ENCODE measurements around the gene ALKBH6.
"Not testable (repeated sequence)": the region's sequence is repeated elsewhere in the genome, so short reads cannot be mapped to it uniquely, and the experiment has no call there.

The ALKBH6 gene

GRCh38 chr19:35992907-35993765 lies 20.9 kb downstream of the ALKBH6 start:
- no peak for DNase-seq (ENCODE audit: low read depth)

GRCh38 chr19:35991731-35992450 lies 22.1 kb downstream of the ALKBH6 start:
- DNase-seq (ENCODE audit: low read depth): no peak

GRCh38 chr19:35990771-35991730 lies 23.0 kb downstream of the ALKBH6 start:
- no peak for DNase-seq (ENCODE audit: low read depth)

GRCh38 chr19:35990156-35990555 lies 23.9 kb downstream of the ALKBH6 start:
- no peak for DNase-seq (ENCODE audit: low read depth)

GRCh38 chr19:35988824-35989223 lies 25.2 kb downstream of the ALKBH6 start:
- no peak for DNase-seq (ENCODE audit: low read depth)

GRCh38 chr19:35987571-35987896 lies 26.5 kb downstream of the ALKBH6 start:
- DNase-seq (ENCODE audit: low read depth): no peak

- no peak for DNase-seq (ENCODE audit: low read depth)
Observed at GRCh38 chr19:35986664-35987570, 27.1 kb downstream of the ALKBH6 start.

- DNase-seq (ENCODE audit: low read depth): no peak
Observed at GRCh38 chr19:35986111-35986510, 27.9 kb downstream of the ALKBH6 start.

- no peak for DNase-seq (ENCODE audit: low read depth)
Observed at GRCh38 chr19:35983177-35983576, 30.8 kb downstream of the ALKBH6 start.

GRCh38 chr19:35980997-35981396 lies 33.0 kb downstream of the ALKBH6 start:
- DNase-seq (ENCODE audit: low read depth): not testable (repeated sequence)

GRCh38 chr19:35978832-35979365 lies 35.1 kb downstream of the ALKBH6 start:
- no peak for DNase-seq (ENCODE audit: low read depth)

- no peak for DNase-seq (ENCODE audit: low read depth)
Observed at GRCh38 chr19:35978271-35978670, 35.7 kb downstream of the ALKBH6 start.

GRCh38 chr19:35977446-35978222 lies 36.4 kb downstream of the ALKBH6 start:
- no peak for DNase-seq (ENCODE audit: low read depth)

GRCh38 chr19:35975608-35976214 lies 38.3 kb downstream of the ALKBH6 start:
- DNase-seq (ENCODE audit: low read depth): no peak

- DNase-seq (ENCODE audit: low read depth): no peak
Observed at GRCh38 chr19:35973487-35973886, 40.5 kb downstream of the ALKBH6 start.

GRCh38 chr19:35966771-35967170 lies 47.2 kb downstream of the ALKBH6 start:
- DNase-seq (ENCODE audit: low read depth): no peak

GRCh38 chr19:35963514-35963913 lies 50.5 kb downstream of the ALKBH6 start:
- no peak for DNase-seq (ENCODE audit: low read depth)

- DNase-seq (ENCODE audit: low read depth): no peak
Observed at GRCh38 chr19:35960432-35960972, 53.5 kb downstream of the ALKBH6 start.

GRCh38 chr19:35959968-35960320 lies 54.1 kb downstream of the ALKBH6 start:
- no peak for DNase-seq (ENCODE audit: low read depth)
